Measurements from ENCODE around the gene RIPOR3. TPM values are rescaled to one million over a fixed set of nuclear protein-coding genes. Genes with fewer than 3 reads are reported as not detected.
"Not testable (repeated sequence)": the region's sequence is repeated elsewhere in the genome, so short reads cannot be mapped to it uniquely, and the experiment has no call there.

The RIPOR3 gene
- total RNA-seq, 1 experiment from 2014 or later = 0.40 TPM

DNA sequence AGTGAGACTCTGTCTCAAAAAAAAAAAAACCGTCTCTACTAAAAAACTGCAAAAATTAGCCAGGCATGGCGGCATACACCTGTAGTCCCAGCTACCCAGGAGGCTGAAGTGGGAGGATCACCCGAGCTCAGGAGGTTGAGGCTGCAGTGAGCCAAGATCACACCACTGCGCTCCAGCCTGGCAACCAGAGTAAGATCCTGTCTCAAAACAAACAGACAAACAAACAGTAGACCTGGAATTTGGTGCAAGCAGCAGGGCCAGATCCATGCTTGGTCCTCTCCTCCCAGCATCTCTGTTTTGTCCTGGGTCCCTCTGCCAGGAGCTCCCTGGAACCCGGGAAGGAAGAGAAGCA lies 11.6 kb downstream of the RIPOR3 start:
- no peak for DNase-seq (ENCODE audit: low read depth)

DNA sequence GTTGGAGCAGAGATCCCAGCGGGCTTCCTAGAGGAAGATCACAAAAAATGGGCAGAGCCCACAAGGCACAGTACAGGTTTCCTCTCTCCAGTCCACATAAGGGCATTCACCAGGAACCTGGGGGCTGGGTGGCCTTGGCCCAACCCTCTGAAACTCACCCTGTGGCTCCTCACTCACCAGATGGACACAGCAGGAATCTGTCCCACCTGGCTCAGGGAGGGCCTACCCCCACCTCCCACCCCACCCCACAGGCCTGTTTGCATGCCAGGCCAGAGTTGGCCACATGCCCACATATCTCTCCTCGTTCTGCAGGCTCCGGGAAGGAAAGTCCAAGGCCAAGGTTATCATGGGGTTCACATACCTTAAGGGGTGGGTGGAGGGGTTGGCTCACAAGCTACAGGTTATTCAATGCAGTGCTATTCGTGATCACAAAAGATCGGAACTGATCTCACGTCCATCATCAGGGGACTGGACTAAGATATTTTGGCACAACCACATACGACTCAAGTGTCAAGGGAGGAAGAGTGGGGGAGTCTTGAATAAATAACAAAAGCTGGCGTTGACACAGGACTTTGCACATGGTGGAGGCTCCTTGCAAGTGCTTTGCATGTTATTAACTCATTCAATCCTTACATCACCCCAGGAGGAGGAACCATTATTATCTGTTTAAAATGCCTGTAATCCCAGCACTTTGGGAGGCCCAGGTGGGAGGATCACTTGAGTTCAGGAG lies 13.0 kb downstream of the RIPOR3 start:
- no peak for DNase-seq (ENCODE audit: low read depth)

DNA sequence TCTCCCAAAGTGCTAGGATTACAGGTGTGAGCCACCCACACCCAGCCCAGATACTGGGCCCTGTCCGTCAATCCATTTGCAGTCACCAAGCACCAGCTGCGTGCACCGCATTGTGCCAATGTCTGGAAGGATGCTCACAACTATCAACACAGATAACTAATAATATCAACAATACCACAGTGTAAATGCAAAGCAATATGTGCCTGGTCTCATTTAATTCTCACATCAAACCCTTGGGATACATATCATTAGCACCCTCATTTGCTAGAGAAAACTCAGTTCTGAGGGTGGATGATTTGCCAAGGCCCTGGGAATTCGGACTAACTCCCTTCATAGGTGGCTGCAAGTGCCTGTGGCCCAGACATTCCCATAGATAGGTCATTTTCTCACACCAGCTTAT lies 14.5 kb downstream of the RIPOR3 start:
- no peak for DNase-seq (ENCODE audit: low read depth)

DNA sequence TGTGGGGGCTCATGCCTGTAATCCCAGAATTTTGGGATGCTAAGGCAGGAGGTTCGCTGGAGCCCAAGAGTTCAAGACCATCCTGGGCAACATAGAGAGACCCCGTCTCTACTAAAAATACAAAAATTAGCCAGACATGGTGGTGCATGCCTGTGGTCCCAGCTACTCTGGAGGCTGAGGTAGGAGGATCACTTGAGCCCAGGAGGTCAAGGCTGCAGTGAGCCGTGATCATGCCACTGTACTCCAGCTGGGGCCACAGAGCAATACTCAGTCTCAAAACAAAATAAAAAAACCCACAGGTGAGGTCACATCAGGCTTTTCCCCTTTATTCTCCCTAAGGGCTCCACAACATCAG lies 15.0 kb downstream of the RIPOR3 start:
- not testable (repeated sequence) for DNase-seq (ENCODE audit: low read depth)

DNA sequence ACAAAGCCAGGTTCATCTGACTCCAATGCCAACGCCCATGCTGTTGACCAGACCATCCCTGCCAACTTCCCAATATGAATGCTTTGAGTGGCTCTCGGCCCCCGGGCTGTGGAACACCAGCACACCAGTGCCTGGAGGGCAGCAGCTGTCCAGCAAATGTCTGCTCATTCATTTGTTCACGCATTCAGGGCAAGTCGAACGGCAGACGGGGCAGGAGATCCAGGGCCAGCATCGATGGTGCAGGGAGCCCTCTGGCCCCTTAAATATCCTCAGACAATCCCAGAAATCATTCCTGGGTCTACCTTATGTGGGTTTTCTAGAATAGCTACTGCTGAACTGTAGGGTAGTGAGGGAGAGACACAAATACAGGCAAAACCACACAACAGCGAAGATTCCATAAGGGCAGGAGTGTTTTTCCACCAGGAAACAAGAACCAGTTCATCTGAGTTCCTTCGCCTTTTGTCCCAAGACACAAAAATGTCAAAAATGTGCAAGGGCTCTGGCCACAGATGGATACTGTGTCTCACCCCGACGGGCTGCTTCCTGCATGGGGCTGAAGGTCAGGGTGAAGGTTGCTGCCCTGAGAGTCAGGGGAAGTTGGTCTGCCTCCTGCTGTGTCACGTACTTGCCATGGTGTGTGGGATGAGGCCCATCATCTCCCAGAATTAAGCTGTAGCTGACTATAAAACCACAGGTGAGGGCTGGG lies 15.5 kb downstream of the RIPOR3 start:
- DNase-seq (ENCODE audit: low read depth) = no peak

DNA sequence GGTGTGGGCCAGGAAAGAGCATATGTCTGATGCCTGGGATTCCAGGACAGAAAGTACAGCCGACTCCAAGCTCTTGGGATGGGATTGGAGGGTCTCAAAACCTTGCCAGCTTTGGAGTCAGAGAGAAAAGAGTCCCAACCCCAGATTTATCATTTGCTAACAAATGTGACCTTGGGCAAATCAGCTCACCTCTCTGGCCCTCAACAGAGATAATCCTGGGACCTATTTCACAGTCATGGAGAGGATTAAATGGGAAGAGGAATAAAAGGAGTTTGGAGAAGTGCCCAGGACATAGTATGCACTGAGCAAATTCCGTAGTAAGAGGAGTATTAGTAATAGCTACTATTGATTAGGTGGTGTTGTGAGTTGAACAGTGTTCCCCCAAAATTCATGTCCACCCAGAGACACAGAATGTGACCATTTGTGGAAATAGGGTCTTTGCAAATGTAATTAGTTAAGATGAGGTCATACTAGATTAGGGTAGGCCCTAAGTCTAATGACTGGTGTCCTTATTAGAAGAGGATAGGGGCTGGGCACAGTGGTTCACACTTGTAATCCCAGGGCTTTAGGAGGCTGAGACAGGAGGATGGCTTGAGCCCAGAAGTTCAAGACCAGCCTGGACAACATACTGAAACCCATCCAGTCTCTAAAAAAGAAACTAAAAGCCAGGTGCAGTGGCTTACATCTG lies 17.1 kb downstream of the RIPOR3 start:
- no peak for DNase-seq (ENCODE audit: low read depth)

DNA sequence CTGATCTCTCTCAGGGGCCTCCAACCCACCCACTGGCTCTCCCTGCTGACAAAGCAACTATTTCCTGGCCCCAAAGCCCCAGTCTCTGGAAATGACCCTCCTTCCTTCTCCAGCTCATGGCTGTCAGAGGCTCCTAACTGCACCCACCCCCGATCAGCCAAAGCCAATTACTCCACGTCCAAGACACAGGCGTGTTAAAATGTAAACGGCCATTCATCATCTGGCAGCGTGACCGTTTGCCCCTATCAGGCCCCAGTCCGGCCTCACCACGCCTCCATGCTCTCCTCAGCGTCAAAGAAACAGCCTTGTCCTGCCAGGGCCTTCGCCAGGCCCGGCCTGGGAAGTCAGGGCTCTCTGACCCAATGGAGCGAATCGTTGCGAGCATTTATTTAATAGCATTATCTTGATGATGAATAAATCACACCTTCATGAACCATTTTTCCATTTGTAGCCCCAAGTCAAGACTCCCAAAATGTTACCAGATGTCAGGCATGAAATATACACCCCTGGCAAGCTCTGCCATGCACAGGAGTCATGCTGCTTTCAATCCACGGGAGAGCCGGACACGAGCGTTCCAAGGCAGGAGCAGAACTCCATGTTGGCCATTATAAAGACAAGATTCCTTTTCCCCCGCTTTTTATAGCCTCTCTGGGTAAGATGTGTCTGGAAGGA lies 17.7 kb downstream of the RIPOR3 start:
- DNase-seq (ENCODE audit: low read depth) = no peak

DNA sequence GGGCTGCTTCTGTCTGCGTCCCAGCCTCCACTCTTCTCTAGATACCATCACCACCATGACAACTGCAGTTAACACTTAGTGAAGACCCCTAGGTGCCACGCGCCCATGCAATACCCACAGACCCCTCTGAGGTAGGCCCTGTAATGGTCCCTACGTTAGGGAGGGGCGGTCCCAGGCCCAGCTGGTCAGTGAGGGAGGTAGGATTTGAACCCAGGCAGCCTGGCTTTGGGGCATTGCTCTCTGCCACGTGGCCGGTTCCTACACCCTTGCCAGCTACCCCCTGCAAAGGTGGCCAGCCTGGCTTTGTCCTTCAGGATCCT lies 18.2 kb downstream of the RIPOR3 start:
- no peak for DNase-seq (ENCODE audit: low read depth)

DNA sequence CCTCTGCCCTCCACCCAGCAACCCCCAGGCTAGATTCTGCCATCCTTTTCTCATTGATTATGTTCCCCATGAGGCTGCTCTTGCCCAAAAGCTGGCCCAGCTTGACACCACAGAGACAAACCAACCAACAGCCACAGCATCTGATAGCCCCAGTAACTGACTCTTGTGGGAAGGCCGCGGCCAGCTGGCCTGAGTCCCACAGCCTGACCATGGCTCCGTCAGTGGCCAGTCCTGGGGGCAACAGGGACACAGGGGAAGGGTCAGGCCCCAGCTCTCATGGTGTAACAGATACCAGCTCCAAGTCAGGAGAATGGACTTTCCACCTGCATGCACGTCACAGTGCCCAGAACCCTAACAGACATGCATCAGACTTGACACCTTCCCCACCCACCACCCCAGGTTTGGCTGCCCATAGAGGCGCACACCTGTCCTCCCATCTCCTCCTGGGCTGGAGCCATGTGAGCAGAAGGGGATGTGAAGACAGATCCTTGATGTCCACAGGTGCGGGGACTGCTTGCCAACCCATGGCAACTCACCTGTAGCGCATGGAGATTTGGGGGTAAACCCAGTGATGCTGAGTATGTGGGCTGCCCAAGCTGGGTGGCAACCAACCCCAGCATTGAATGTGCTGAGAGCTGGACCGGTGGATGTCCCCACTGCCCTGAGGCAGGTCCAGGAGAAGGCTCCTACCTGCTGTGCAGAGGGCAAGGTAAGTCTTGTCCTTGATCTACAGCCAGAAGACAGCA lies 18.8 kb downstream of the RIPOR3 start:
- DNase-seq (ENCODE audit: low read depth) = no peak

DNA sequence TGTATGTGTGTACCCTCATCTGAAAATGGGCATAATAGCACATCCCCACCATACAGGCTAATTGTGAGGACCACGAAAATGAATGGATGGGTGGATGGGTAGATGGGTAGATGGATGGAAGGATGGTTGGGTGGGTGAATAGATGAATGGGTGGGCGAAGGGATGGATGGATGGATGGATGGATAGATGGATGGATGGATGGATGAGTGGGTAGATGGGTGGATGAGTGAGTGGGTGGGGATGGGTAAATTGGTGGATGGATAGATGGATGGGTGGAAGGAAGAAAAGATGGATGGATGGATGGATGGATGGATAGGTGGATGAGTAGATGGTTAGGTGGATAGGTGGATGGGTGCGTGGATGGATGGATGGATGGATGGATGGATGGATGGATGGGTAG lies 19.7 kb downstream of the RIPOR3 start:
- DNase-seq (ENCODE audit: low read depth) = no peak

DNA sequence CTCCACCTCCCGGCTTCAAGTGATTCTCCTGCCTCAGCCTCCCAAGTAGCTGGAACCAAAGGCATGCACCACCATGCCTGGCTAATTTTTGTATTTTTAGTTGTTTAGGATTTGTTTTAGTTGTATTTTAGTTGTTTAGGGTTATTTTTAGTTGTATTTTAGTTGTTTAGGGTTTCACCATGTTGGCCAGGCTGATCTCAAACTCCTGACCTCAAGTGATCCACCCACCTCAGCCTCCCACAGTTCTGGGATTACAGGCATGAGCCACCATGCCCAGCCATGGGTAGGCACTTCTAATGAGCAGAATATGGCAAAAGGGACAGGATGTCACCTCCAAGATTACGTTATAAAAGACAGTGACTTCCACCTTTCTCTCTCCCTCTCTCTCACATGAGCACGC lies 20.3 kb downstream of the RIPOR3 start:
- DNase-seq (ENCODE audit: low read depth) = not testable (repeated sequence)

DNA sequence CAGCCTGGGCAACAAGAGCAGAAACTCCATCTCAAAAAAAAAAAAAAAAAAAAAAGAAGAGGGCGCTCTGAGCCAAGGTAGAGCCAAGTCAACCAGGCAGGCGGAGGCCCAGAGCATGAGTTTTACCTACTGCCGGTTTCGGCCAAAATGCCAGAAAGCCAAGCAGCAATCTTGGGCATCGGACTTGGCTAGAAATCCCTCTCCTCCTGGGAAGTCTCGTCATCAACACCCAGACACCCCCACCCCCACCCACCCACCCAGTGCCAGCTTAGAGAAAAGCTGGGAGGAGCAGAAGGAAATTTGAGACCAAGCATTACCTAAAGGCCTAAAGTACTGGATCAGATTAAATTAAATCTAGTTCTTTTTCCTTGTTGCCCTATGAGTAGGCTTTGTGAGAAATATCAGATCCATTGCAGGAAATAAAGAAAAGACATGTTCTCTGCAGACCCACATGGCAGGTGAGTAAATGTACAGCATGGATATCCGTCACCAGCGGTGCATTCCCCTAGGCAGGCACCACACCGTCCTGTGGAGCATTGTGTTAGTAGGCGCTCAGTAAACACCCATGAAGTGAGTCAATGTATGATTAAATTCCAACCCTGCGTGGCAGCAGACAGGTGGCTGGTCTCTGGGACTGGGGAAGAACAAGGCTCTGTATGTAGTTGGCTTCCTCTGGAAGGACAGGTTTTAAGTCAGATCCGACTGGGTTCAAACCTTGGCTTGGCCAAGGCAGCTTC lies 21.0 kb downstream of the RIPOR3 start:
- DNase-seq (ENCODE audit: low read depth) = peak; percentile 48

DNA sequence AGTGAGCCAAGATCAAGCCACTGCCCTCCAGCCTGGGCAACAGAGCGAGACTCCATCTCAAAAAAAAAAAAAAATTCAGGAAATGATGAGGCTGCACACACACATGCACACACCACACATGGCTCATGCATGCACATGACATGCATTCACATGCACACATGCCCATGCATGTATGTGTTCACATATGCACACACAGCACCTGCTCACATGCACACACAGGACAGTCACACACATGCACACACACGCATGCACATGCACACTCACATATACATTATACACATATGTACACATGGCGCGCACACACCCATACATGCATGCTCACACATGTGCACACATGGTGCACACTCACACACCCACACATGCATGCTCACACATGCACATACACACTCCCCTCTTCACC lies 22.5 kb downstream of the RIPOR3 start:
- no peak for DNase-seq (ENCODE audit: low read depth)

DNA sequence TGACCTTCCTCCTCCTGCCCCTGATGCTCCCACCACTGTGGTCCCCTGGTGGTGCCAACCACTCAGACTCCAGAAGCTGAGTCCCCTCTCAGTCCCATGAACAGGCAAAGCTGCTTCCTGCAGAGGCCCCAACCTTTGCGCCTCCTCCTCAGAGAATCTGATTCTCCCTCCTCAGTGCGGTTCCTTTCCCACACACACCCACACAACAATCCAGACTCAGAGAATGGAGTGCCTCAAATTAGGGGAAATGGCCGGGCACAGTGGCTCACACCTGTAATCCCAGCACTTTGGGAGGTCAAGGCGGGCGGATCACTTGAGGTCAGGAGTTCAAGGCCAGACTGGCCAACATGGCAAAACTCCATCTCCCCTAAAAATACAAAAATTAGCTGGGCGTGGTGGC lies 23.0 kb downstream of the RIPOR3 start:
- DNase-seq (ENCODE audit: low read depth) = no peak

DNA sequence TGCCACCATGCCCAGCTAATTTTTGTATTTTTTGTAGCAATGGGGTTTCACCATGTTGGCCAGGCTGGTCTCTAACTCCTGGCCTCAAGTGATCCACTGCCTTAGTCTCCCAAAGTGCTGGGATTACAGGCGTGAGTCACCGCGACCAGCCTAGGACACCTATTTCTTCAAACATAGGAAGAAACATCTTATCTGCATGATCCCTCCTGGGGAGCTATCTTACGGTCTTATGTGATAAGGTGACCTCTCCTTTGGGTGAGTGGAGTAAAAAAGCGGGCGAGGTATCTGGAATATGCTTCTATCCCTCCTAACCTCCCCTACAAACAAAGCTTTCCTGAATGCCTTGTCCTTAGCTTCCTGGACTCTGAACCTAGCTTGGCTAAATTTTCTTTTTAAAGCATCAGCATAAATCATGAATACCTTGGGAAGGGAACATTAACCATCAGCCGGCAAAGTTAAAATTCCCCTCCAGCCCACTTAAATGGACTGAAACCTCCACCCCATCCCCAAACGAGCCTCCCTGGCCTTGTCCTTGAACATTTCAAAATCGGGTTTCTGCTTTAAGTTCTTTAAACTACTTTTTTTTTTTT lies 24.5 kb downstream of the RIPOR3 start:
- no peak for DNase-seq (ENCODE audit: low read depth)

DNA sequence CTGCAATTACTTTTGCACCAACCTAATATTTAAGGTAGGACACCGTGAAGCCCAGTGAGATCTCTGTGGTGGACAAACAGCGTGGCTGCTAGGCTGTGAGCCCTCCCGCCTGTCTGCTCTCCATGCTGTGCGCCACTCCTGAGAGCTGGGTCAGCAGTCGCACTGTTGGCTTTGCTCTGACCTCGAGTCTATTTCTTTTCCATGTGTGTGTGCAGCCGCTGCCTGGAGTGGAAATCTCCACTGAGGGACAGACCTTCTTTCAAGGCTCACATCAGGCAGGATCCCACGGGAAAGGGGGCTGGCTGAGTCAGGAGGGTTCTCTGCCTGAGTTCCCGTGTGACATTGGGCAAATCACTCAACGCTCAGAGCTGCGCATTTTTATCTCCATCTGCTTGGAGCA lies 27.1 kb downstream of the RIPOR3 start:
- no peak for DNase-seq (ENCODE audit: low read depth)

DNA sequence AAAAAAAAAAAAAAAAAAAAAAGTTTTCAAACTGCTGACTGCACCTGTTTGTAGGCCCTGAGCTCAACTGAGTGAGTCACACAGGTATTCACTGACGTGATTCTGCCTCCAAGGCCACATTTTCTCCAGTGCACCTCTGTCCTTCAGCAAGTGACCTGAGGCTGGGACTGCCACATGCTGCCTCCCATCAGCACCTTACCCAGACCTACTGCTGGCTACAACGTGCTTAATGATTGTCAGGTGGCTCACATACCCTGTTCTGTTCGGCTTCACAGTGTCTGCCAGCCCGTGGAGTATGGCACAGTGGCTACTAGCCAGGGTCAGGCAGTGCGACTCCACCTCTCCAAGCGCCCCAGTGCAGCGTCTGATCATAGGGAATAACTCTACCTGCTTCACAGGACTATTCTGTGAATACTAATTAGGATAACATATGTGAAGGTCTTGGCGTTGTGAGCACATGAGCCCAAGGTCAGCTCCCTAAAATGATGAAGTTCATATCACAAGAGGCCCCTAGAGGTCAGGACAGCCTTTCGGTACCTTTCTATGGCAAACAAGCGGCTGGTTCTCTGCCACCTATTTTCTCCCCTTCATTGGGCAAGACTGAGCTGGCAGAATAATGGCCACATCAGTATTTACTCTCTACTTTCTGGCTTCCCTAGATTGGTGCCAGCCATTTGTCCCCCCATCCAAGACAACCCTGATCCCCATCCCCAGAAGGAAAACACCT lies 28.1 kb downstream of the RIPOR3 start:
- DNase-seq (ENCODE audit: low read depth) = peak; percentile 35

DNA sequence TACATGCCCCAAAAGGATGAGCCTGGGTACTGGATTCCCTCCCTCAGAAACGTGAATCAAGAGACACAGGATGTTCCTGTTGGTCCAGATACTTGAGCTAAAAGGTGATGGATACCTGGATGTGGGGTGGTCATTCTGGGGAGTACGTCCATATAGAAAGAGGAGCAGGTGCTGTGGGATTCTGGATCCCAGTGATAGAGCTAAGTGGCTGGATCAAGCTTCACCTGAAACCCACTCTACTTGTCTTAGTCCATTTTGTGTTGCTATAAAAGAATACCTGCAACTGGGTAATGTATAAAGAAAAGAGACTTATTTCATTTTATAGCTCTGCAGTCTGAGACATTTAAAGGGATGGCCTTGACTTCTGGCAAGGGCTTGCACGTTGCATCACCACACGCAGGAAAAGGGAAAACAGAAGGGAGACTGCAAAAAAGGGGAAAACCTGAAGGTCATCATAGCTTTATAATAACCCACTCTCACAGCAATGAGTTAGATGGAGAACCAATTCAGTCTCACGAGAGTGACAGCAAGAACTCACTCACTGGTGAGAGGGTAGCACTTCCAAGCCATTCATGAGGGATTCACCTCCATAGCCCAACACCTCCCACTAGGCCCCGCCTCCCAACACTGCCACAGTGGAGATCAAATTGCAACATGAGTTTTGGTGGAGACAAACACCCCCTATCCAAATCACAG lies 31.2 kb downstream of the RIPOR3 start:
- no peak for DNase-seq (ENCODE audit: low read depth)

DNA sequence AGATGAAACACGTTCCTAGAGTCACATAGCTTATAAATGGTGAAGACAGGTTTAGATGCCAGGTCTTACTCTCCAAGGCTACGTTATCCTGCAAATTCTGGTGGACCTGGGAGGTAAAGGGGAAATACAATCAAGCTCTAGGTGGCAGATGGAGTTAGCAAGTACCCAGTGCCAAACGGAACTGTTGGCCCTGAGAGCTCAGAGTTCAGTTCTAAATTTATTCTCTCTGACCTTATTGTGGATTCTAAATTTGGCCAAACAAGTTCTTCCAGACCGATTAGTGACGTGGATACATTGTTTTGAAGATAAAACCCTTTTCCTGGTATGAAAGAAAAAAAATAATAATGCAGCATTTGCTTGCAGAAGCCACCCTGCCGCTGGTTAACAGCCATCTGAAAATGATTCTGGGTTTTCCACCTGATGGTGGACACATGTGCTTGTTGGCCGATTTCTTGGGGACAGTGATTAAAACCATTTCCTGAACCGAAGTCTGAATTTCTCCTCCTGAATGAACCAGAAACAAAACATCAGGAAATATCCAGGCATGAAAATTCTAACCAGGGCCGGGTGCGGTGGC lies 32.5 kb downstream of the RIPOR3 start:
- DNase-seq (ENCODE audit: low read depth) = no peak
